NCI-H748 (cell line): ENCODE results near the gene MYO1B.

ENCODE experiments used
- DNase-seq: peaks from one replicate; lab custom pipeline; 2025; ENCODE audit not compliant: unreplicated experiment; lab: John Stamatoyannopoulos, UW

MYO1B gene

GRCh38 chr2:191319186-191319585 lies 74.0 kb downstream of the MYO1B start:
- no peak for DNase-seq

GRCh38 chr2:191320881-191321280 lies 75.7 kb downstream of the MYO1B start:
- no peak for DNase-seq

- no peak for DNase-seq
These were observed 76.9 kb downstream of the MYO1B start for GRCh38 chr2:191321861-191322662.

GRCh38 chr2:191322828-191323506 lies 77.8 kb downstream of the MYO1B start:
- no peak for DNase-seq

- no peak for DNase-seq
These were observed 80.6 kb downstream of the MYO1B start for GRCh38 chr2:191325651-191326365.

GRCh38 chr2:191327484-191327883 lies 82.3 kb downstream of the MYO1B start:
- DNase-seq: no peak

- no peak for DNase-seq
These were observed 83.1 kb downstream of the MYO1B start for GRCh38 chr2:191328150-191328809.

- DNase-seq: no peak
These were observed 84.6 kb downstream of the MYO1B start for GRCh38 chr2:191329841-191330240.

GRCh38 chr2:191333911-191334357 lies 88.7 kb downstream of the MYO1B start:
- DNase-seq: no peak

- no peak for DNase-seq
These were observed 90.8 kb downstream of the MYO1B start for GRCh38 chr2:191335875-191336464.

GRCh38 chr2:191341436-191341835 lies 96.2 kb downstream of the MYO1B start:
- no peak for DNase-seq

GRCh38 chr2:191343796-191344338 lies 98.7 kb downstream of the MYO1B start:
- DNase-seq: no peak

- DNase-seq: no peak
These were observed 100.6 kb downstream of the MYO1B start for GRCh38 chr2:191345788-191346187.

GRCh38 chr2:191347154-191347553 lies 102.0 kb downstream of the MYO1B start:
- DNase-seq: no peak

- DNase-seq: no peak
These were observed 102.7 kb downstream of the MYO1B start for GRCh38 chr2:191347881-191348280.

GRCh38 chr2:191349990-191350389 lies 104.8 kb downstream of the MYO1B start:
- no peak for DNase-seq

GRCh38 chr2:191350826-191351225 lies 105.6 kb downstream of the MYO1B start:
- no peak for DNase-seq

- no peak for DNase-seq
These were observed 106.1 kb downstream of the MYO1B start for GRCh38 chr2:191351298-191351697.

GRCh38 chr2:191351921-191352320 lies 106.7 kb downstream of the MYO1B start:
- no peak for DNase-seq

GRCh38 chr2:191352536-191352935 lies 107.3 kb downstream of the MYO1B start:
- DNase-seq: no peak
